OCI-LY1 (cell line): ENCODE data around the gene ANP32A.

Source experiments
- H2AFZ ChIP-seq: fragments of 200-600 bp; sonication (generic), shearing (Covaris generic); 2 replicates; pipeline ENCODE4 v1.6.0; 2014; ENCODE audit warnings: antibody characterized with exemption, mild to moderate bottlenecking, low read length
- H3F3A ChIP-seq: fragments of 200-600 bp; sonication (generic), shearing (Covaris generic); 2 replicates; pipeline ENCODE4 v1.6.0; 2014; ENCODE audit warnings: mild to moderate bottlenecking, antibody characterized with exemption, low read length, moderate library complexity; ENCODE audit not compliant: insufficient read depth
- H3K27ac ChIP-seq: fragments of 200-600 bp; sonication (generic); 2 replicates; pipeline ENCODE4 v1.5.1; 2014; ENCODE audit warnings: low read length, mixed run types, mild to moderate bottlenecking, low read depth; ENCODE audit not compliant: poor library complexity, severe bottlenecking
- H3K27me3 ChIP-seq: fragments of 200-600 bp; sonication (generic); 2 replicates; pipeline ENCODE4 v1.6.0; 2014; ENCODE audit warnings: antibody characterized with exemption, mild to moderate bottlenecking, low read length, moderate library complexity; ENCODE audit not compliant: insufficient read depth
- H3K36me3 ChIP-seq: fragments of 200-600 bp; sonication (generic); 2 replicates; pipeline ENCODE4 v1.6.1; 2014; ENCODE audit warnings: mild to moderate bottlenecking, antibody characterized with exemption, low read length, moderate library complexity, mixed read lengths; ENCODE audit not compliant: insufficient read depth
- H3K4me1 ChIP-seq: fragments of 200-600 bp; sonication (generic); 2 replicates; pipeline ENCODE4 v1.5.1; 2014; ENCODE audit warnings: mild to moderate bottlenecking, low read length, moderate library complexity; ENCODE audit not compliant: insufficient read depth, severe bottlenecking
- H3K4me2 ChIP-seq: fragments of 200-600 bp; sonication (generic), shearing (Covaris generic); 2 replicates; pipeline ENCODE4 v1.6.1; 2014; ENCODE audit warnings: low read length
- H3K4me3 ChIP-seq: fragments of 200-600 bp; sonication (generic); 2 replicates; pipeline ENCODE4 v1.5.1; 2014; ENCODE audit warnings: low read length, low read depth, mild to moderate bottlenecking, mixed read lengths; ENCODE audit not compliant: poor library complexity, severe bottlenecking
- H3K79me2 ChIP-seq: fragments of 200-600 bp; shearing (Covaris generic); 2 replicates; pipeline ENCODE4 v1.6.1; 2016; ENCODE audit warnings: mixed run types, low read length, mixed read lengths; ENCODE audit not compliant: insufficient read depth
- H3K9ac ChIP-seq: fragments of 200-600 bp; sonication (generic), shearing (Covaris generic); 2 replicates; pipeline ENCODE4 v1.6.1; 2014; ENCODE audit warnings: mild to moderate bottlenecking, low read length, mixed read lengths
- H3K9me2 ChIP-seq: fragments of 200-600 bp; sonication (generic), shearing (Covaris generic); 2 replicates; pipeline ENCODE4 v1.6.1; 2014; ENCODE audit warnings: low read depth, mild to moderate bottlenecking, low read length, mixed read lengths
- H3K9me3 ChIP-seq: fragments of 200-600 bp; shearing (Covaris generic); 2 replicates; pipeline ENCODE4 v1.6.1; 2014; ENCODE audit warnings: low read length, mixed read lengths
- H4K20me1 ChIP-seq: fragments of 200-600 bp; sonication (generic), shearing (Covaris generic); 2 replicates; pipeline ENCODE4 v1.6.0; 2016; ENCODE audit warnings: mild to moderate bottlenecking, low read length; ENCODE audit not compliant: insufficient read depth
- CTCF ChIP-seq: fragments of 200-600 bp; sonication (generic), shearing (Covaris generic); IDR thresholded peaks from 2 replicates; pipeline ENCODE4 v1.5.1; 2017; ENCODE audit warnings: mild to moderate bottlenecking, antibody characterized with exemption, low read length, moderate library complexity, mixed read lengths
- EZH2 ChIP-seq: fragments of 200-600 bp; sonication (generic), shearing (Covaris generic); IDR thresholded peaks from 2 replicates; pipeline ENCODE4 v1.8.0; 2017; ENCODE audit warnings: borderline replicate concordance, mixed run types, mild to moderate bottlenecking, antibody characterized with exemption, low read length, moderate library complexity, mixed read lengths

The ANP32A gene

GRCh38 chr15:68784206-68784605, 36.5 kb downstream of the ANP32A start:
- TF ChIP-seq EZH2 (no peak), CTCF (no peak)
- Histone ChIP-seq H2AFZ (no peak overlapping the region), H3F3A (no peaks in the 10 kb centered on the region), H3K4me2 (no peak overlapping the region), H3K27me3 (no peaks in the 10 kb centered on the region), H3K4me3 (no peak overlapping the region), H3K36me3 (peaks cover 95% of the 10 kb centered on the region), H3K9ac (no peak overlapping the region), H3K79me2 (peaks cover 3% of the 10 kb centered on the region; the same call in 1 of the 2 replicates), H3K9me3 (no peaks in the 10 kb centered on the region), H4K20me1 (no peaks in the 10 kb centered on the region; the same call in 1 of the 2 replicates), H3K4me1 (no peaks in the 10 kb centered on the region), H3K9me2 (no peaks in the 10 kb centered on the region), H3K27ac (no peak overlapping the region)

DNA sequence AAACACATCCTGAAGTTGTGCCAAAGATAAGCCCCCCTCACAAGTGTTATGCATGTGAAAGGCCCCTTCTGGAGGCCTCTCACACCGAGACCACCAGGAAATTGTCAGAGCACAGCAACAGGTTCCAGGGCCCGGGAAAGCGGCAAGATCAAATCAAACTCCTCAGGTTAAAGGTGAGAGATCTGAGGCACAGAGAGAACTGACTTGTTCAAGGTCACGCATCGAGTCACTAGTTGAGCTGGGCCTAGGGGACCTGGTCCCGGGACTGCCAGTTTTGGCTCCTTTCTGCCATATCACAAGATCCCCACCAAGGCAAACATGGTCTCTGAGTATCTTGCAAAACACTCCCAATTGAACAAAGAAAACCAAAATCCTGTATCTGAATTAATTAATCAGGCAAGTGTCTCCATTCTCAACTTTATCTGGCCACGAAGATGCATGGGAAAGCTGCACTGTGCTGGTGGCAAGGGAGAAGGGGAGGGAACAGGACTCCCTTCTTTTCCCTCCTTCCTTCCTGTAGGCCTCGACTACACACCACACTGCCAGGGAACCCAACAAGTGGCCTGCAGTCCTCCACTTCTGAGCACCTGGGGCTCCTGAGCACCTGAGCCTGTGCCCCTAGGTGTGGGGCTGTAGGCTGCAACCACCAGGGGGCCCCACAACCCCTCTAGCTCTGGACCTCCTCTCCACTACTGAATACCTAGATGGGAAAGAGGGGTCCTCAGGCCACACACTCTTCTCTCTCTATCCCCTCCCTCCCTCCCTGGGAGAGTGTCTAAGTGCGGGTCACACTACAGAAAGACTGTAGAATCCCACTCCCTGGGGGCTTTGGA, 37.3 kb downstream of the ANP32A start:
- H3K79me2 ChIP-seq = no peaks in the 10 kb centered on the region
- peaks cover 96% of the 10 kb centered on the region for H3K36me3 ChIP-seq
- H3K4me3 ChIP-seq = no peak overlapping the region
- no peaks in the 10 kb centered on the region for H3K9me3 ChIP-seq
- no peak overlapping the region for H3K4me2 ChIP-seq
- no peak overlapping the region for H3K27ac ChIP-seq
- H3K9me2 ChIP-seq = no peaks in the 10 kb centered on the region
- TF ChIP-seq EZH2 (no peak), CTCF (peak; percentile 78)
- no peak overlapping the region for H3K9ac ChIP-seq
- no peaks in the 10 kb centered on the region for H3F3A ChIP-seq
- H2AFZ ChIP-seq = no peak overlapping the region
- no peaks in the 10 kb centered on the region for H3K4me1 ChIP-seq
- H4K20me1 ChIP-seq = no peaks in the 10 kb centered on the region; the same call in 1 of the 2 replicates
- H3K27me3 ChIP-seq = no peaks in the 10 kb centered on the region

DNA sequence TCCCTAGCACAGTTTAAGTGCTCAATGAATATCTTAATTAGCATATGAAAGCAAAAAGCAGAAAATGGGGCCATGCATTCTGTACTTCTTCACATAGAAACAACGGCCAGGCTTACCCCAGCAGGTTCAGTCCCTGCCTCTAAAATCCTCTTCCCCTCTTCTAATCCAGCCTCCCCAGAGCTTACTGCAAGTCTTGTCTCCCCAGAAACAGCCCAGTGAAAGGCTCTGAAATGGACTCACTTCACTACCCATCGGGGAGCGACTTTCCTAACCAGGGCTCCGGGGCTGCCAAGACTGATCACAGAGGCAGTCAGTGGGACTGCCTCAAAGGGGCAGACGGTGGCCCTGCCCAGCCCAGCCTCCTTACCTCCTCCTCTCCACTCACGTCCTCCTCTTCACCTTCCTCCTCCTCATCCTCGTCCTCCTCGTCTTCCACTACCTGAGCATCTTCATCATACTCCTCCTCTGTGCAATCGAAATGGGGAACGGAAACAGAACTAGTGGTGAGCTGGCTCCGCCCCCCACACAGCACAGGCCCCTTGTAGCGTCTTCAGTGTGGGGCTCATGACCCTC, 38.0 kb downstream of the ANP32A start:
- Histone ChIP-seq H3K9me2 (no peaks in the 10 kb centered on the region), H3K27me3 (no peaks in the 10 kb centered on the region), H2AFZ (no peak overlapping the region), H3K4me3 (no peak overlapping the region), H4K20me1 (no peaks in the 10 kb centered on the region), H3K4me1 (no peaks in the 10 kb centered on the region), H3K27ac (no peak overlapping the region), H3K4me2 (no peak overlapping the region), H3F3A (no peaks in the 10 kb centered on the region), H3K36me3 (peaks cover 96% of the 10 kb centered on the region), H3K9me3 (no peaks in the 10 kb centered on the region), H3K9ac (no peak overlapping the region), H3K79me2 (no peaks in the 10 kb centered on the region)
- no peak for TF ChIP-seq CTCF
- no peak for TF ChIP-seq EZH2
